ENCODE results near the gene CIDEA.

Gene CIDEA

DNA sequence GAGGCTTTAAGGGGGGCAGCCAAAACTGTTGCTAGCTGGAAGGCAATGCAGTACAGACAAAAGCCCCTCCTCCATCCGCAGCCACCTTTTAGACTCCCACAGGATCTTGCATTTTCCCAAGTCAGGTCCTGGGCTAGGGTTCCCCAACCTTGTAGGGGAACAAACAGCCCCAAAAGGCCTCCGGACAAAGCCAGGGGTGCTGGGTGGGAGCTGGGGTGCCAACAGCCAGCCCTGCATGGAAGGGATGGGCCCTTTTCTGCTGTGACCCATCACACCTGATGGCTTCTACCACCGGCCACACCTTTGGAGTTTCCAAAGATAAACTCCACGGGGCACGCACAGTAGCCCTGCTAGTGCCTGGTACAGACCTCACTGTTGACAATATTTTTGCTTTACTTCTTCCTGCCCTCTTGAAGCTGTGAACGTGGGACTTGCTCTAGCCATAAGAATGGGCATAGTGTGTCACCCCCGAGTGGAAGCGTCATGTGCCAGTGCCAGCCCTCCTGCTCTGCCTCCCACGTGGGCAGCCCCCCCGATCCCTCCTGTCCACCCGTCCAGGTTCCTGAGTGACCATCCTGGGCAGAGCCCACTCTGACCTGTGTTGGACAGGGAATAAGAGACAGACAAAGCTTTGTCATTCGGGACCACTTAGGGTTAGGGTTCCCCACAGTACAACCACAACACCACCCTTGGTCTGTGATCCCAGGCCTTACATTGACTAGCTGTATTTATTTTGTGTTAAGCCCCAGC, 72.7 kb downstream of the CIDEA start:
- Histone ChIP-seq H3K27ac (ENCODE audit: low read length) (no peak overlapping the region), H3K9me2 (replicated peaks; ENCODE audit: insufficient read depth, low read length) (no peaks in the 10 kb centered on the region), H4K20me1 (ENCODE audit: insufficient read depth, low read length) (no peaks in the 10 kb centered on the region), H3K36me3 (replicated peaks; ENCODE audit: insufficient read depth, low read length) (peaks cover 4% of the 10 kb centered on the region; the same call in 1 of the 2 replicates), H3K9me3 (replicated peaks; ENCODE audit: insufficient read depth, low read length) (no peaks in the 10 kb centered on the region), H3K4me1 (ENCODE audit: low read length) (no peaks in the 10 kb centered on the region), H3K9ac (ENCODE audit: low read length) (no peak overlapping the region), H3K4me3 (ENCODE audit: low read length) (no peak overlapping the region), H3K79me2 (ENCODE audit: low read length) (peaks cover 2% of the 10 kb centered on the region; the same call in 1 of the 2 replicates), H3K27me3 (replicated peaks; ENCODE audit: insufficient read depth, low read length) (no peaks in the 10 kb centered on the region), H3F3A (ENCODE audit: insufficient read depth, low read length) (no peaks in the 10 kb centered on the region), H3K4me2 (ENCODE audit: low read depth, low read length) (no peak overlapping the region), H2AFZ (ENCODE audit: low read length) (no peak overlapping the region)
- no peak for DNase-seq
- TF ChIP-seq EZH2 (optimal IDR thresholded peaks at IDR 0.05; ENCODE audit: low read depth, low read length) (no peak), EZH2phosphoT487 (IDR thresholded peaks at IDR 0.05; ENCODE audit: low read length) (no peak)
- TF ChIP-seq, protein P1, sequence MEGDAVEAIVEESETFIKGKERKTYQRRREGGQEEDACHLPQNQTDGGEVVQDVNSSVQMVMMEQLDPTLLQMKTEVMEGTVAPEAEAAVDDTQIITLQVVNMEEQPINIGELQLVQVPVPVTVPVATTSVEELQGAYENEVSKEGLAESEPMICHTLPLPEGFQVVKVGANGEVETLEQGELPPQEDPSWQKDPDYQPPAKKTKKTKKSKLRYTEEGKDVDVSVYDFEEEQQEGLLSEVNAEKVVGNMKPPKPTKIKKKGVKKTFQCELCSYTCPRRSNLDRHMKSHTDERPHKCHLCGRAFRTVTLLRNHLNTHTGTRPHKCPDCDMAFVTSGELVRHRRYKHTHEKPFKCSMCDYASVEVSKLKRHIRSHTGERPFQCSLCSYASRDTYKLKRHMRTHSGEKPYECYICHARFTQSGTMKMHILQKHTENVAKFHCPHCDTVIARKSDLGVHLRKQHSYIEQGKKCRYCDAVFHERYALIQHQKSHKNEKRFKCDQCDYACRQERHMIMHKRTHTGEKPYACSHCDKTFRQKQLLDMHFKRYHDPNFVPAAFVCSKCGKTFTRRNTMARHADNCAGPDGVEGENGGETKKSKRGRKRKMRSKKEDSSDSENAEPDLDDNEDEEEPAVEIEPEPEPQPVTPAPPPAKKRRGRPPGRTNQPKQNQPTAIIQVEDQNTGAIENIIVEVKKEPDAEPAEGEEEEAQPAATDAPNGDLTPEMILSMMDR (IDR thresholded peaks at IDR 0.05; ENCODE audit: low read length): no peak

Data from MM.1S (cell line).